Stomach smooth muscle (tissue), 2 donors: Measurements from ENCODE around the gene PCDHGA12.
A peak's percentile ranks its signal among the peaks of the same experiment; 100 is the strongest.
"Not testable (repeated sequence)": the region's sequence is repeated elsewhere in the genome, so short reads cannot be mapped to it uniquely, and the experiment has no call there.

Experiments
- H3K27ac ChIP-seq: one replicate; pipeline ENCODE4 v1.7.0; 2013; ENCODE audit warnings: mild to moderate bottlenecking, low read length, inconsistent platforms
- H3K27me3 ChIP-seq, 2 donors: one replicate each; pipeline ENCODE4 v1.7.0; 2013; ENCODE audit warnings: low read length in 2 of 2; ENCODE audit not compliant: insufficient read depth in 2 of 2, control insufficient read depth in 1 of 2
- H3K36me3 ChIP-seq, 2 donors: one replicate each; pipeline ENCODE4 v1.7.0; 2013; ENCODE audit warnings: low read length in 2 of 2; ENCODE audit not compliant: control insufficient read depth in 2 of 2, insufficient read depth in 2 of 2
- H3K4me1 ChIP-seq: one replicate; pipeline ENCODE4 v1.7.0; 2013; ENCODE audit warnings: low read length; ENCODE audit not compliant: control insufficient read depth, insufficient read depth
- H3K4me3 ChIP-seq, 2 donors: one replicate each; pipeline ENCODE4 v1.7.0; 2013; ENCODE audit warnings: low read length in 2 of 2
- H3K9ac ChIP-seq, 2 donors: one replicate each; pipeline ENCODE4 v1.7.0; 2013; ENCODE audit warnings: low read length in 2 of 2, mild to moderate bottlenecking in 1 of 2
- H3K9me3 ChIP-seq, 2 donors: one replicate each; pipeline ENCODE4 v1.7.0; 2013; ENCODE audit warnings: low read length in 2 of 2; ENCODE audit not compliant: control insufficient read depth in 2 of 2
- donor health status: healthy.
- donor health status: Pancreatic carcinoma.

The PCDHGA12 gene

DNA sequence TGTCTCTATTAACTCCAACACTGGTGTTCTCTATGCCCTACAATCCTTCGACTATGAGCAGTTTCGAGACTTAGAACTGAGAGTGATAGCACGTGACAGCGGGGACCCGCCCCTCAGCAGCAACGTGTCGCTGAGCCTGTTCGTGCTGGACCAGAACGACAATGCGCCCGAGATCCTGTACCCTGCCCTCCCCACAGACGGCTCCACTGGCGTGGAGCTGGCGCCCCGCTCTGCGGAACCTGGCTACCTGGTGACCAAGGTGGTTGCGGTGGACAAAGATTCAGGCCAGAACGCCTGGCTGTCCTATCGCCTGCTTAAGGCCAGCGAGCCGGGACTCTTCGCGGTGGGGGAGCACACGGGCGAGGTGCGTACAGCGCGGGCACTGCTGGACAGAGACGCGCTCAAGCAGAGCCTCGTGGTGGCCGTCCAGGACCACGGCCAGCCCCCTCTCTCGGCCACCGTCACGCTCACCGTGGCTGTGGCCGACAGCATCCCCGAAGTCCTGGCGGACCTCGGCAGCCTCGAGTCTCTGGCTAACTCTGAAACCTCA lies 7.5 kb upstream of the PCDHGA12 start:
- peaks cover 48 to 89% of the 10 kb centered on the region in 2 donors for H3K9me3 ChIP-seq
- peak overlapping the region; percentile 40 to 59 for H3K4me3 ChIP-seq
- peaks cover 3% of the 10 kb centered on the region for H3K4me1 ChIP-seq
- H3K9ac ChIP-seq, result no peak overlapping the region
- no peak overlapping the region for H3K27ac ChIP-seq
- no peaks in the 10 kb centered on the region for H3K27me3 ChIP-seq
- H3K36me3 ChIP-seq, result peaks cover 4 to 8% of the 10 kb centered on the region in 2 donors

DNA sequence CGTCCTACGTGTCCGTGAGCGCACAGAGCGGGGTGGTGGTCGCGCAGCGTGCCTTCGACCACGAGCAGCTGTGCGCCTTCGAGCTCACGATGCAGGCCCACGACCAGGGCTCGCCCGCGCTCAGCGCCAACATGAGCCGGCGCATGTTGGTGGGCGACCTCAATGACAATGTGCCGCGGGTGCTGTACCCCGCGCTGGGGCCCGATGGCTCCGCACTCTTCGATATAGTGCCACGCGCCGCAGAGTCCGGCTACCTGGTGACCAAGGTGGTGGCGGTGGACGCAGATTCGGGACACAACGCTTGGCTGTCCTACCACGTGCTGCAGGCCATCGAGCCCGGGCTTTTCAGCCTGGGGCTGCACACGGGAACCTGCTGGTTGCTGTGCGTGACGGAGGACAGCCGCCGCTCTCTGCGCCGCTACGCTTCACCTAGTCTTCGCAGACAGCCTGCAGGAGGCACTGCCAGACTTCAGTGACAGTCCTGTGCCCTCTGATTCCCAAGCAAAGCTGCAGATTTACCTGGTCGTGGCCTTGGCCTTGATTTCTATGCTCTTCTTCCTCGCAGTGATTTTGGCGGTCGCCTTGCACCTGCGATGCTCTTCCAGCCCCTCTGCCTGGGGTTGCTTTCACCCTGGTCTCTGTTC lies 2.4 kb upstream of the PCDHGA12 start:
- Histone ChIP-seq H3K9me3 (peaks cover 27 to 76% of the 10 kb centered on the region in 2 donors), H3K27ac (no peak overlapping the region), H3K27me3 (no peaks in the 10 kb centered on the region), H3K4me1 (no peaks in the 10 kb centered on the region), H3K4me3 (peak overlapping the region; percentile 22 to 48), H3K36me3 (peaks cover 0 to 3% of the 10 kb centered on the region in 2 donors), H3K9ac (no peak overlapping the region)

DNA sequence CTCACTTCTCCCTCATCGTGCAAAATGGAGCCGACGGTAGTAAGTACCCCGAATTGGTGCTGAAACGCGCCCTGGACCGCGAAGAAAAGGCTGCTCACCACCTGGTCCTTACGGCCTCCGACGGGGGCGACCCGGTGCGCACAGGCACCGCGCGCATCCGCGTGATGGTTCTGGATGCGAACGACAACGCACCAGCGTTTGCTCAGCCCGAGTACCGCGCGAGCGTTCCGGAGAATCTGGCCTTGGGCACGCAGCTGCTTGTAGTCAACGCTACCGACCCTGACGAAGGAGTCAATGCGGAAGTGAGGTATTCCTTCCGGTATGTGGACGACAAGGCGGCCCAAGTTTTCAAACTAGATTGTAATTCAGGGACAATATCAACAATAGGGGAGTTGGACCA lies 979 bp downstream of the PCDHGA12 start:
- no peaks in the 10 kb centered on the region for H3K4me1 ChIP-seq
- peak overlapping the region; percentile 58 to 59 for H3K4me3 ChIP-seq
- no peak overlapping the region for H3K27ac ChIP-seq
- peaks cover 15 to 61% of the 10 kb centered on the region in 2 donors for H3K9me3 ChIP-seq
- H3K9ac ChIP-seq, result no peak overlapping the region
- no peaks in the 10 kb centered on the region for H3K36me3 ChIP-seq
- no peaks in the 10 kb centered on the region for H3K27me3 ChIP-seq

DNA sequence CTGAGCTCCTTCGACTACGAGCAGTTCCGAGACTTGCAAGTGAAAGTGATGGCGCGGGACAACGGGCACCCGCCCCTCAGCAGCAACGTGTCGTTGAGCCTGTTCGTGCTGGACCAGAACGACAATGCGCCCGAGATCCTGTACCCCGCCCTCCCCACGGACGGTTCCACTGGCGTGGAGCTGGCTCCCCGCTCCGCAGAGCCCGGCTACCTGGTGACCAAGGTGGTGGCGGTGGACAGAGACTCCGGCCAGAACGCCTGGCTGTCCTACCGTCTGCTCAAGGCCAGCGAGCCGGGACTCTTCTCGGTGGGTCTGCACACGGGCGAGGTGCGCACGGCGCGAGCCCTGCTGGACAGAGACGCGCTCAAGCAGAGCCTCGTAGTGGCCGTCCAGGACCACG lies 2.0 kb downstream of the PCDHGA12 start:
- Histone ChIP-seq H3K4me3 (peak overlapping the region; percentile 58 to 59), H3K9me3 (peaks cover 5 to 53% of the 10 kb centered on the region in 2 donors)
- not testable (repeated sequence) for H3K4me1 ChIP-seq, H3K27me3 ChIP-seq, H3K36me3 ChIP-seq, H3K27ac ChIP-seq, H3K9ac ChIP-seq

DNA sequence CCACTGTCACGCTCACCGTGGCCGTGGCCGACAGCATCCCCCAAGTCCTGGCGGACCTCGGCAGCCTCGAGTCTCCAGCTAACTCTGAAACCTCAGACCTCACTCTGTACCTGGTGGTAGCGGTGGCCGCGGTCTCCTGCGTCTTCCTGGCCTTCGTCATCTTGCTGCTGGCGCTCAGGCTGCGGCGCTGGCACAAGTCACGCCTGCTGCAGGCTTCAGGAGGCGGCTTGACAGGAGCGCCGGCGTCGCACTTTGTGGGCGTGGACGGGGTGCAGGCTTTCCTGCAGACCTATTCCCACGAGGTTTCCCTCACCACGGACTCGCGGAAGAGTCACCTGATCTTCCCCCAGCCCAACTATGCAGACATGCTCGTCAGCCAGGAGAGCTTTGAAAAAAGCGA lies 2.4 kb downstream of the PCDHGA12 start:
- H3K9me3 ChIP-seq, result peaks cover 4 to 52% of the 10 kb centered on the region in 2 donors
- not testable (repeated sequence) for H3K27me3 ChIP-seq, H3K36me3 ChIP-seq, H3K4me3 ChIP-seq, H3K27ac ChIP-seq, H3K4me1 ChIP-seq, H3K9ac ChIP-seq

DNA sequence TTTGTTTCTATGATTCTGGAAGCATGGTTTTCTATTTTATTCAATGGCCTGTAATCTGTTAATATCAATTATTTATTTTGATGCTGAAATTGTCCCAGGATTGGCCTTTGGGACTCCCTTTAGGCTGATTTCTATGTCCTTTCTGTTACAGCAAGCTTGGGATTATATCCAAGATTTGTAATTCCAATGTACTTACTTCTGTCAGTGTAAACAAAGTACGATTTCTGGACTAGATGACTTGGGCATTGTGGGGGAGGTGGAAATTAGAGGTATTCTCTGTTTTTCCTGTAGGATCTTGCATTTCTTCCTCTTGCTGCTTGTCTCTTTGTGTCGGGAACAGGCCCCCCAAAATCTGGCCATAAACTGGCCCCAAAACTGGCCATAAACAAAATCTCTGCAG lies 3.7 kb downstream of the PCDHGA12 start:
- Histone ChIP-seq H3K27me3 (no peaks in the 10 kb centered on the region), H3K9ac (no peak overlapping the region), H3K36me3 (no peaks in the 10 kb centered on the region), H3K4me3 (no peak overlapping the region), H3K9me3 (peaks cover 6 to 48% of the 10 kb centered on the region in 2 donors), H3K27ac (no peak overlapping the region), H3K4me1 (no peaks in the 10 kb centered on the region)

DNA sequence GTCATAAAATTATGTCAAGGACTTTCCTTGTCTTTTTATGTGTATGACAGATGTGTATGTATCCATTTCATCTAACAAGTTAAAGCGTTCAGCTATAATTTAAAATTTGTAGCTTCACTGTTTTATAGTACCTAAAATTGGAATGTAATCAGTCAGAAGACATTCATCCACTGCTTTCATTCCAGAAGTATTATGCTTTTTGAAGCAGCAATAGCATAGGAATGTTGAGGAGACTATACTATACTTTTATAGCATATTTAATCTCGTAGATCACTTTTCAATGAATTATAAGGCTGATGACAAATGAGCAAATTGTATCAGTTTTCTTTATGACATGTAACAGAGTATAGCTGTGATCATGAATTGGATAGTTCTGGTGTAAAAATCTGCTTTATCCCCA lies 6.9 kb downstream of the PCDHGA12 start:
- Histone ChIP-seq H3K27ac (no peak overlapping the region), H3K4me1 (no peaks in the 10 kb centered on the region), H3K9ac (no peak overlapping the region), H3K9me3 (peaks cover 6 to 58% of the 10 kb centered on the region in 2 donors), H3K36me3 (peaks cover 0 to 3% of the 10 kb centered on the region in 2 donors), H3K4me3 (no peak overlapping the region), H3K27me3 (no peaks in the 10 kb centered on the region)

DNA sequence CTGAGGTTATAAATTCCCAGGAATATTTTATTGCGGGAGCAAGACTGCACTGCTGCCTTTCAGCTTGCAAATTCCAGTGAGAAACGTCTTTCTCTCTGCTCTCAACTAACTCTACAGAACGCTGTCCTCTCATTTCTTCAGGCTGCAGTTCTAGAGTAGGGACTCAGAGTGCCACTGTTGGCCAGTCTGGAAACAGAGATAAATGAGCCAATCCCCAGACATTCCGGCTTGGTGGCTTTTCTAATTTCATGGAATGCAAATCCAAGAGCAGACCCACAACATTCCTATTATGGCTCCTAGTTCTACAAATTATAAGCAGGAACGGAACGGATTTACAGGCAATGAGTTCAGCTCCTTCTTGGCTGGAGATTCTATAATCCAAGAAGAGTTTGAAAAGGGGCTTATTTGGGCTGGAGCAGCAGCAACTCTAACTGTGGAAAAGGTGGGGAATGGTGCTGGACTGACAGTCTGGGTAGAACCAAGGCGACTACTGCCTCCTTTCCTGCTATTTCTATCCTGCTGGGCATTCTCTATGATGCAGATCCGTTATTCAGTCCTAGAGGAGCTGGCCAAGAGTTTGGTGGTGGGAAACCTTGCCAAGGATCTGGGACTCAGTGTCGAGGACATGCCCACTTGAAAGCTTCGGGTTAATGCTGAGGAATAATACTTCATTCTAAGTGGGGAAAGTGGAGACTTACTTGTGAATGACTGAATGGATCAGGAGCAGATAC lies 9.3 kb downstream of the PCDHGA12 start:
- no peaks in the 10 kb centered on the region for H3K4me1 ChIP-seq

DNA sequence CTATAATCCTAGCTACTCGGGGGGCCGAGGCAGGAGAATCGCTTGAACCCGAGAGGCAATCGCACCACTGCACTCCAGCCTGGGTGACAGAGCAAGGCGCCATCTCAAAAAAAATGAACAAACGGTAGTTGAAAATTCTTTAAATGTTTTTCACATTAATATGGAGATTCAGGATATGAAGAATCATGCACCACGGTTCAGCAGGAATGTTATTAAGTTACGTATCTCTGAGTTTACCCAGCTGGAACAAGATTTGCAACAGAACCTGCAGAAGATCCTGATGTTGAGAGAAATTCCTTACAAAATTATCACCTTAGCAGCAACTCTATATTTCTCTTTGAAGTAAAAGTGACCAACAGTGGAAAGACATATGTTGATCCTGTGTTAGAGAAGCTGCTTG lies 10.0 kb downstream of the PCDHGA12 start:
- Histone ChIP-seq H3K9me3 (peaks cover 9 to 49% of the 10 kb centered on the region in 2 donors), H3K4me3 (peak overlapping the region in 1 of 2 donors; percentile 14), H3K27ac (no peak overlapping the region), H3K4me1 (no peaks in the 10 kb centered on the region), H3K36me3 (peaks cover 0 to 3% of the 10 kb centered on the region in 2 donors), H3K27me3 (no peaks in the 10 kb centered on the region), H3K9ac (no peak overlapping the region)

More for the DNA sequence above, 9.3 kb downstream of the PCDHGA12 start:
- Histone ChIP-seq H3K4me3 (no peak overlapping the region), H3K27me3 (no peaks in the 10 kb centered on the region), H3K9me3 (peaks cover 9 to 47% of the 10 kb centered on the region in 2 donors), H3K9ac (no peak overlapping the region), H3K27ac (no peak overlapping the region), H3K36me3 (peaks cover 0 to 3% of the 10 kb centered on the region in 2 donors)

DNA sequence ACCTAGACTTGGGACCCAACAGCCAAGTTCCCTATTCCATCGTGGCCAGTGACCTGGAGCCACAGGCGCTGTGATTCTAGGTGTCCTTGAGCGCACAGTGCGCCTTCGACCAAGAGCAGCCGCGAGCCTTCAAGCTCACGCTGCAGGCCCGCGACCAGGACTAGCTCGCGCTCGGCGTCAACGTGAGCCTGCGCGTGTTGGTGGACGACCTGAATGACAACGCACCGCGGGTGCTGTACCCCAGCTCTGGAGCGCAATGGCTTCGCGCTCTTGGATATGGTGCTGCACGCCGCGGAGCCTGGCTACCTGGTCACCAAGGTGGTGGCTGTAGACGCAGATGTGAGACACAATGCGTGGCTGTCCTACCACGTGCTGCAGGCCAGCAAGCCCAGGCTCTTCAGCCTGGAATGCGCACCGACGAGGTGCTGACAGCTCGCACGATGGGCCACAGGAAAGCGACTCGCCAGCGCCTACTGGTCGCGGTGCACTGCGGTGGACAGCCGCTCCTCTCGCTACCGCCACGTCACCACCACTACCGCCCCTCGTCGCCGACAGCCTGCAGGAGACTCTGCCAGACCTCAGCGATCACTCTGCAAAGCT lies 11.4 kb downstream of the PCDHGA12 start:
- Histone ChIP-seq H3K27ac (no peak overlapping the region), H3K9ac (no peak overlapping the region), H3K36me3 (peaks cover 0 to 3% of the 10 kb centered on the region in 2 donors), H3K9me3 (peaks cover 9 to 46% of the 10 kb centered on the region in 2 donors), H3K4me1 (no peaks in the 10 kb centered on the region), H3K27me3 (no peaks in the 10 kb centered on the region), H3K4me3 (no peak overlapping the region)
